ENCODE measurements around the gene ARHGAP28.

The ARHGAP28 gene

GRCh38 chr18:6729247-6730091 lies at the start of gene ARHGAP28:
Gene ARHGAP28 (plus strand): TSS chr18:6729716. CDS start chr18:6729822, 106 bp downstream.
- DNase-seq (ENCODE audit: low read depth), result peak; percentile 75

GRCh38 chr18:6681331-6681875 lies 48.1 kb upstream of the ARHGAP28 start:
- DNase-seq (ENCODE audit: low read depth), result no peak

GRCh38 chr18:6682437-6683111 lies 46.9 kb upstream of the ARHGAP28 start:
- no peak for DNase-seq (ENCODE audit: low read depth)

DNA sequence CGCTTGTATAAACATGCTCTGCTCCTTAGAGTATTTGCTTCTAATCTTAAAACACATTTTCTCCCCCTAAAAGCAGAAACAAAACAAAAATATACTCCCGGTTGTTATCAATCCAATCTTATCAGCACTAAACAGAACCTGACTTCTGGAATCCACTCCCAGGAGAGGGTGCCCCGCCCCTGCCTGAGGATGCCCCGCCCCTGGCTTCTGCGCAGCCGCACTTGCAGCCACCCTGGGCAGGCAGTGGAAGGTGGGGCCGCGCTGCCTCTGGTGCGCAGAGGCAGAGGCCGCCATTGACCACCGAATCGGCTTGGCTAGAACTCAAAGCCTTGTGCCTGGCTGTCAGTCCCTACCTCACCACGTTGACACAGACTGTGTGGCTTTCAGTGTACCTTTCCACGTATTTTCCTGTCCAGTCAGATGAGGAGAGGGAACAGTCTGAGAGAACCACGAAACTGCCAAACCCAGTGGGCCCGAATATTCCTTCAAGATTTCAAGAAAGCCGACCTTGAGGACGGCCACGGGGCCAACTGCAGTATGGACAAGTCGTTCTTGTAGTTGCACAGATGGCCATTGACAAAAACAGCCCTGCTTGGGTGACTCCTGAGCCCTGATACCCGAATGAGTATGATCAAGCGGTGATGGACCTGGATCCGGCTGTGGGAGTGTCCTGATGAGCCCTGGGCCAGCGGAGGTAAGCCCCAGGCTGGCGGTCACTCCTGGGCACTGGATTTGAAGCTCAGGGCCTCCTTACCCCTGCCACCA lies 46.2 kb upstream of the ARHGAP28 start:
- no peak for DNase-seq (ENCODE audit: low read depth)

GRCh38 chr18:6687676-6688075 lies 41.8 kb upstream of the ARHGAP28 start:
- DNase-seq (ENCODE audit: low read depth), result no peak

GRCh38 chr18:6708890-6709289 lies 20.6 kb upstream of the ARHGAP28 start:
- DNase-seq (ENCODE audit: low read depth), result no peak

DNA sequence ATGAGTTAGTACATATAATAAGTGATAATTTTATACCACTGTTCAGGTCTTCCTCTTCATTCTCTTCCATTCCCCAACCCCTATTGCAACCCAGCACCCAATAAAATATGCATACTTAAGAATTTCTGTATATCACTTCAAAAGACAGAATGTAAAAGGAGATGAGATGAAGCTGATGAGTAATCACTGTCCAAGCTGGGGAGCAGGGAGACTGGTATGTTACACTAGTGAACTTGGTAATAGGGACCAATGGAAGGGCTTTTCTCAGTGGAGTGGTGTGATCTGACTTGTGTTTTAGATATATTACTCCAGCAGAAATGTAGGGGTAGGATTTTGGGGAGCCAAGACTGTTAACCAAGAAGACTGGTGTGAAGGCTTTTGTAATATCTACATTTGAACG lies 18.0 kb upstream of the ARHGAP28 start:
- no peak for DNase-seq (ENCODE audit: low read depth)

DNA sequence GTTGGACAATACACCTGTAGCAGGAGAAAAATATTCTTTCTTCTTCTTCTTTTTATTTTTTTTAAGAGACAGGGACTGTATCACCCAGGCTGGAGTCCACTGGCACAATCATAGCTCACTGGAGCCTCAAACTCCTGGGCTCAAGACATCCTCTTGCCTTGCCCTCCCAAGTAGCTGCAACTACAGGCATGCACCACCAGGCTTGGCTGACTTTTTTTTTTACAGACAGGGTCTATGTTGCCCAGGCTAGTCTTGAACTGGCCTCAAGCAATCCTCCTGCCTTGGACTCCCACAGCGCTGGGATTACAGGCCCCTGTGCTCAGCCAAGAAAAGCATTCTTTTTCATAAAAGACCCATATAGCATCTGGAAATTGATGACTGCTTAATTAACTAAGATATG lies 17.1 kb upstream of the ARHGAP28 start:
- DNase-seq (ENCODE audit: low read depth), result no peak

- DNase-seq (ENCODE audit: low read depth), result peak; percentile 54
Observed at GRCh38 chr18:6714010-6714409, 15.5 kb upstream of the ARHGAP28 start.

- no peak for DNase-seq (ENCODE audit: low read depth)
Observed at GRCh38 chr18:6718267-6718666, 11.2 kb upstream of the ARHGAP28 start.

GRCh38 chr18:6719098-6719846 lies 10.2 kb upstream of the ARHGAP28 start:
- DNase-seq (ENCODE audit: low read depth), result no peak

- DNase-seq (ENCODE audit: low read depth), result no peak
Observed at GRCh38 chr18:6719910-6720683, 9.4 kb upstream of the ARHGAP28 start.

DNA sequence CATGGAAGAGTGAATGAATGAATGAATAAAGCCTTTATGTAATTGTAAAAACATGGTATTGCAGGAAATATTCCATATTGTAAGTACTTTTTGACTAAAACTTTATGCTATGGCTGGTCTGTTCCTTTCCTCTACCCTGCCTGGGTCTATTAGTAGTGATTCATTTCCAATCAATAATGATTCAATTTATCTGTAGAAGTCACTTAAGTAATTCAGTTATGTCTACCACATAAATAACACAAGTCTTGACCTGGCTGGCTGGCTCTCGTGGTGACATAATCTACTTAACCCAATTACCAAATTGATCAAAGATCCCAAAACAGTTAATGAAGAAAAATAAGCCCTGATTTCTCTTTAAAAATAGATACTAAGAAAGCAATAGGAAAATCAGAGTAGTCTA lies 7.8 kb upstream of the ARHGAP28 start:
- no peak for DNase-seq (ENCODE audit: low read depth)

GRCh38 chr18:6722690-6723089 lies 6.8 kb upstream of the ARHGAP28 start:
- no peak for DNase-seq (ENCODE audit: low read depth)

DNA sequence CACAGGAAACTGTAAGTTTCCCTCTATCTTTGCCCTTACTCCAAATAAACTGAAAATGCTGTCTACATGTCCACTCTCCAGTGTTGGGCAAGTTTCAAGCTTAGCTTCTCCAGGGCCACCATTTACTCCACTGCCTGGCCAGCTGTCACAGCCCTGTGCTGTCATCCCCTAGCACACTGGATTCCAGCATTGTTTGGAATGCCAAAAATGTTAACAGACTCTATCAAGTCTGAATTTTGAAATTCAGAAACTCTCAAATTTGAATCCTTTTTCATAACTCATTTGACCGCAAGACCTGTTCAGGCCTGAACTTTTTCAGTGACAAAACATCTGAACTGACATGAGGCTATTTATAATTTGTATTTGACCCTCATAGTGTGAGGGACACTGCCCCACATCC lies 5.2 kb upstream of the ARHGAP28 start:
- no peak for DNase-seq (ENCODE audit: low read depth)

DNA sequence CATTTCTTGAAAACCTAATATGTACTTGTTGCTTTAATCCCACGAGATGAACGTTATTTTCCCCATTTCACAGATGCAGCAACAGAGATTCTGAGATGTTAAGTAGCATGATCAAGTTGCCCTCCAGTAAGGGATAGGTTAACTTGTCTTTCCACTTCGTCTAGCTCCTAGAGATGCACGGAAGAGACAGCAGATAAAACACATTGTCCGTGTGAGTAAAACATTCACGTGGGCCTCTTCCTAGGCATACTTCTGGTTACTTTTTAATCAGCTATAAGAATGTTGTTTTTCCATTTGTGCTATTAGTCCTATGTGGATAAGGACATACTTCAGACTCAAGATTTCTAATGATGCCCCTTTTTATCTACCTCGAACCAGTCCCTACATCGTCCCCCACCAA lies 1.2 kb upstream of the ARHGAP28 start:
- no peak for DNase-seq (ENCODE audit: low read depth)

DNA sequence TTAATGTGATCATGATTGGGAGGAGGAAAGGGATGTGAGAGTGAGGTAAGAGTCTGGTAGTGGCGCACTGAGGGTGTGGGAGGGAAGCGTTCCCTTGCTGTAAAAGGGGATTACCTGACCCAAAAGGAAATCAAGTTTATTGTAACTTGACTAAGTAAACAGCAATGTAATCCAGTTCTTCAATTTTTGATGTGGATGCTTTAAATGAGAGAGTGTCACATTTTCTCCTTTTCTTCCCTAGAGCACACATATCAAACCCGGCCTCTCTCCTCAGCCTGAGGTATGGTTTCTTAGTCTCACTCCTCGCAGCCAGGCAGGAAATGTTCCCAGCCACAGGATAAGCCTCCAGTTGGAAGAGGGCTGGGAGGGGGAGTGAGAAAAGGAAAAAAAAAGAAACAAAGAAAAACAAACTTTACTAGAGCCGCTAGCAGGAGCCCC lies 688 bp upstream of the ARHGAP28 start:
- no peak for DNase-seq (ENCODE audit: low read depth)

DNA sequence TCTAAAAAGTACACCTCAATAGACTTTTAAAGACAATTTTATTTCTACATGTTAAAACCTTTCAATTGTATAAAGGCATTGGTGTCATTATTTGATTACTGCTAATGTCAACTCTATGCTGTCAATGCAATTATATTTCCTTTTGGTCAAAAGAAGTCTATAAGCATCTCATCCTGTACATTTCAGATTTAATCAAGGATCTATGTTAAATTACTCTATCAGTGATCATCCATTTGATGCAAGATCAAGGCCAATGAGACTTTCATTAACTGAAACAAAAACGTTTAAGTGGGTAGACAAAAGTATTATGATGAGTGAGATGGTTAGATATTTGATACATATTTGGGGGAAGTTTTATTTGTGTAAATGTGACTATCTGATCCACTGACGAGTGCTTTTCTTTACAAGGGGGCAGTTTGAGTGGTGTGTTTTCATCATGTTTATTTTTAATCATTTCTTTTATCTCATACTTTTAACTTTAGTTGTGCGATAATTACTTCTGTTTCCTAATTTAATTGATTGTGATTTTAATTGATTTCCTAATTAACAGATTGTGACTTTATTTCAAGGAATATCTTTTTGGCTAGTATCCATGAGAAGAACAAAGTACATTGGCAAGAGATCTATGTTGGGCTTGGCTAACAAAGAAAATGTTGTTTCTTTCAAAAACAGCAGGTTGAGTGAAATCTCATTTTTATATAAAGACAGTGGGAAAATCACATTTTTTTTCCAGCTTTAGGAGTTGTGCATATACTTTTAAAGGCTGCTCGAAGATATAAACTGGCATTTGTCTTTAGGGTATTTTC lies 1.1 kb downstream of the ARHGAP28 start:
- DNase-seq (ENCODE audit: low read depth), result no peak

GRCh38 chr18:6731222-6731596 lies 1.7 kb downstream of the ARHGAP28 start:
- peak; percentile 74 for DNase-seq (ENCODE audit: low read depth)

DNA sequence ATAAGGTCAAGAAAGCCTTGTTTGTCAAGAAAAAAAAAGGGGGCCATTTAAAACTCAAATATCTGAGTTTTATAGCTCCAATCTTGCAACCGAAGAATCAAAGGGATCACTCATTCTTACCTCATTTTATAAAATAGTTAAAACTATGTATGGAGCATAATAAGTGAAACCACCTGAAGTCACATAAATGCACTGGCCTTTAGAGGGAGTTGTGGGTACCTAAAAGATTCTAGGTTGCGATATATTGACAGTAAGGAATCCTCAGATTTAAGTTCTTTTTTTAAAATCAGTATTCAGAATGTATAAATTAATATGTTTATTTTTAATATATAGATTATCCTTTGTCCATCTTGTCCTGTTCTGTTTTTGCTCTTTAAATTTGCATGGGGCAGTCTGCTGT lies 3.4 kb downstream of the ARHGAP28 start:
- no peak for DNase-seq (ENCODE audit: low read depth)

Measured in HS-27A (cell line).